MV-4-11 (cell line): ENCODE results near the gene RUSC1.

Experiments used
- DNase-seq: peaks from one replicate; lab custom pipeline; 2025; lab: John Stamatoyannopoulos, UW

Gene RUSC1

DNA sequence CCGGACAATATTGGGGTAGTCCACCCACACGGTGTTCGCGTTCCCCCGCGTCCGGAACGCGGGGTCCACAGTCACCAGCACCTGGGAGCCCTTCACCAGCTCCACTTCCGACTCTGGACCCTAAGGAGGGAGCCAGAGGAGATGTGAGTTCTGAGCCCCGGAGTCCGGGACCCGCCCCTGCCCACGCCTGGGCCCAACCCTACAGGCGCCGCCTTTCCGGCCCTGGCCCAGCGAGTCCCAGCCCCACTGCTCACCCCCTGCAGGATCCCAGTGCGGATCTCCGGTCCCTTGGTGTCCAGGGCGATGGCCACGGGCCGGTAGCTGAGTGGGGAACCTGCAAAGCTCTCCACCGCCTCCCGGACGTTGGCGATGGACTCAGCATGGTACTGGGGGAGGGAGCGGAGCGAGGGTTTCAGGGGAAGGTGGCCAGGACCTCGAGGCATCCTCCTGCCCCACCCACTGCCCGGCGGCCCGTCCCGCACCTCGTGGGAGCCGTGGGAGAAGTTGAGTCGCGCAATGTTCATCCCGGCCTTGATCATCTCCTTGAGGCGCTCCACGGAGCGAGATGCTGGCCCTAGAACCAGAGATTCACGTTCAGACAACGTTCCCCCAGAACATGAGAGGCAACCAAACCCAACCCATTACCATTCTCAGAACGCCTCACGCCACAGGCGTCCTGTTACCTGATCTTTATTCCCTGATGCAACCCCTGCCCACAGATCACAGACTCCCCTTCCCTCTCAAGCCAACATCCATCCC is 25.3 kb upstream of the RUSC1 start:
- DNase-seq: no peak

DNA sequence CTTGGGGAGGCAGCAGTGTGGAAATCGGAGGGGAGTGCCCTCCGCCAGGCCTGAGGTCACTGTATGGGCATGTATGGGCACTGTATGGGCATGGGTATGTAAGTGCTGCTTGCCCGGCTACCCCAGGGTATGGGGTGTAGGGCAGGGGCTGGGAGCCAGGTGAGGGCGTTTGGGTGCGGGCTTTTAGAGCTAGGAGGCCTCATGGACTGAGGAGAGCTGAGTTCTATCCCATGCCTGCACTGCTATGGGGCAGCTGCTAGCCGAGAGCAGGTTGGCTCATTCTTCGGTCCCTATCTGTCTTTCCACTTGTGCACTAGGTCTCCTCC is 24.8 kb upstream of the RUSC1 start:
- DNase-seq: no peak

DNA sequence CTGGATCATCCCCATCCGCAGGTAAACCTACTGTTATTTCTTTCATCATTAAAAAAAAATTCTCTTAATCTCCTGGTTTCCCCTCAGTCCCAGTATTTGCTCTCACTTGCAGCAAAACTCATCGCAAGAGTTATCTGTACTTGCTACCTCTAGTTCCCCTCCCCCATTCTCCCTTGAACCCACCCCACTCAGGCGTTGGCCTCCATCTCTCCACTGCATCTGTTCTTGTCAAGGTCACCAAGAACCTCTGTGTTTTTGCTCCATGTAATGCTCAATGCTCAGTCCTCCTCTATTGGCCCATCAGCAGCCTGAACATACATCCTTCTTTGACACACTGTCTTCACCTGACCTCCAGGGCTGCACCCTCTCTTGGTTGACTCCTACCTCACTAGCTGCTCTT is 24.0 kb upstream of the RUSC1 start:
- no peak for DNase-seq

DNA sequence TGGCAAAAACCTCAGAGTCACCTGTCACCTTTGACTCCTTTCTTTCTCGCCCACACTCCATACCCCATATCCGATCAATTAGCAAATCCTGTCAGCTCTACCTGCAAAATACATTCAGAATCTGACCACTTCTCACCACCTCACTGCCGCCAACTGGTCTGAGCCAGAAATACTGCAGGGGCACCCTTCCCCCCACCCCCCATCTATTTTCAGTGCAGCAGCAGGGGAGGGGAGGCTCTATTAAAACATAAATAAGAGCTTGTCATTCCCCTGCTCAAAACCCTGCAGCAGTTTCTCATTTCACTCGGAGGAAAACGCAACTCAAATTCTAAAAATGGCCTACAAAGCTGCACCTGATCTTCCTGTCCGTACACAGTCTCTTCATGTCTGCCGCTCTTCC is 23.3 kb upstream of the RUSC1 start:
- DNase-seq: no peak

DNA sequence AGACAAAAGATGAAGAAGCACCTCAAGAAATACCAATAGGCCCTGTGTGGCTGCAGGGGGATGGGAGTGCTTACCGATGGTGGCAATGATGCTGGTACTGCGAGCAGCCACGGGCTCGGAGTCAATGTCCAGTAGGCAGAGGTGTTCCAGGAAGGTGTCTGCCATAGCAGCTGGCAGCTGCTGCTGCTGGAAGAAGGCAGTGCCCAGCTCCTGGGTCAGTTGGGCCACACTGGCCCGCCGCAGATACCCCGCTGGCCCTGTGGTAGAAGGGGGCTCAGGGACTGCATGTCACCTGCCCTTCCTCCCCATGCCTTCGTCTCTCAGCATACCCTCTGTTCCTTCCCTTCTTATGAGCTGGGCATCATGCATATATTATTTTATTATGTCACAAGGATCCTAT is 20.7 kb upstream of the RUSC1 start:
- no peak for DNase-seq

DNA sequence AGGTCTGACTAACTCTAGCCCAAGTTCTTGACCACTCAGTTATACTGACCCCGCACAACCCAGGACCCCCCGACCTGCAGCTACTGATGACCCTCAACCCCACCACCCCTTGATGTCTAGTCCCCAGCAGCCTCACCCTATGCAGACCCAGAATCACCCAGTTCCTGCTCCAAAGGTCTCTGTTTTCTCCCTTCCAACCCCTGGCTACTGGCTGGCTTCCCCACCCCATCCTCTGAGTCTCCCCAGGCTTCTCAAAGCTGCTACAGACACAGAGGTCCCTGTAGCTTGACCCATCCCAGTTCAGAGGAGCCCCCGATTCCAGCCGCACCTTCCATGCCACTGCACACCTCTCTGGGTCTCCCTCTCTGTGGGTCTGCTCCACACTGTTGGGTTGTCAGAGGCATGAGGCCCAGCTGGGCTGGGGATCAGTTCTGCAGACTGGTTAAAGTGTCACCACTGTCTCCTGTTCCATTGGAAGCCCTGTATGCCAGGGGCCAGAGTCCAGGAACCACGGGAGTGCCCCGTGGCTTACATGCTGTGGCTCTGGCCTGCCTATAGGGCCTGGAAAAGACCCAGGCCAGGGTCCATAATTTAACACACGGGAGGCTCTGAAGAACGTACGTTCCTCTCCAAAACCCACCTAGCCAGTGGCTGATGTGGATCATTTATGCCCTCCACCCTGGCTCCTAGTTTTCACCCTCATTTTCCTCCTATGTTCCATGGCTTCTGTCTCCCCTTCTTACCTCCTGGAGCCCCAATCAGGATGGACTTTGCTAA is 20.0 kb upstream of the RUSC1 start:
- no peak for DNase-seq

DNA sequence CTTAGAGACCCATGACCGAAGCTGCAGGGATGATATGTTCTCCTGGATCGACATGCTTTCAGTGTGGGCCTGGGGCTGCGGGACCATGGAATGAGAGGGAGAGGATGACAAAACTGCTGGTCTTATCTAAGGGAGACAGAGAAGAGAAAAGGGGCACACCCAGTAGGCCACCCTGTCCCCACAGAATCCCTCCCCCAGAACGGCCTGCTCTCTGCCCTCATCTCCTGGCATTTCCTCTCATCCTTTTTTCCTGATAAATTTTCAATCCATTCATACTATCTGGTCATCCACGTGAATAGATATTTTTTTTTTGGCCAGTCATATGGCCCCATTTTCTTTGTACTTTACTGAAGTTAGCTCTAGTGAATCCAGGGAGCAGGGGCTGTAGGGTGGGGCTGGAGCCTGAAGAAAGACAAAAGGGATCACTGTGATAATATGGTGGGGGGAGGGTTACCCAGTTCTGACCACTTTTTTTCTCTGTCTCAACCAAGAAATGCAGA is 19.3 kb upstream of the RUSC1 start, which contains the start of gene PKLR:
Gene PKLR (minus strand): TSS at position 97 of the 500 bp plus-strand sequence. CDS start 43 bp downstream, at position 54.
- DNase-seq: no peak

DNA sequence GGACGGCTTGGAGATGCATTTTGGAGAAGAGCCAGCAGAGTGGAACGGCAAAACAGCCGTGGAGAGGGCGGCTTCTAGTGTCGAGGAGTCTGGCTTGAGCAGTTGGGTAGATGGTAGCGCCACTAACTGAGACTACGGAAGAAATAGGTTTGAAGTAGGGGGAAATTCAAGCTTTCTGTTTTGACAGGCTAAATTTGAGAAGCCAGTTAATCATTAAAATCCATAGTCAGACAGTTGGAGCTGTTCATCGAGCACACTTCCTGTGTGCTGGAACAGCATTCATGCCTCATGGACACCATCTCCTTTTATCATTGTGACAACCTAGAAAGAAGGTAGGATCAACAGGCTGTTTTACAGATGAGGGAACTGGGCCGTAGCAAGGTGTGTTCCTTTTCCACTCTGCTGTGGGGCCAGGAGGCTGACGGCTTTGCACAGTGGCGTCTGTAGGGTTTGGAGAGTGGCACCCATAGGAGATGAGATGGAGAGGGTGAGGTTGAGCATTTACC is 16.1 kb upstream of the RUSC1 start:
- DNase-seq: no peak

DNA sequence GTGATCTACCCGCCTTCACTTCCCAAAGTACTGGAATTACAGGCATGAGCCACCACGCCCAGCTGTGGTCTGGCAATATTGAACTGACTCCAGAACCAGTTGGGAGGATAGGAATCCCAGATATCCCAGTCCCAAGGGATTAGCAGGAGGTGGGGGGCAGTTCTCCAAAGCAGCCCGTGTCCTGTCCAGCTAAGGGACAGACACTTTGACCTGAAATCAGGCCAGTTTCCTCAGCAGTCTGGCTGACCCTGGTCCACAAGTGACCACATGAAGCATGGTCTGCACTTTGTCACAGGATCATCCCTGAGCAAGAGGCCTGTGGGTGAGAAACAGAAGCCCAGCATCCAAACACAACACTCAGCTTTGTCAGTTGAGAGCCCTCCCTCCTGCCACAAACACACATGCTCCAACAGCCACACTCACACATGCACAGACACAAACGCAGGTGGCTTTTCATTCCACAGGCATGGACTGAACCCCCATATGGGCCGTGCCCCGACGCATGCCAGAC is 14.8 kb upstream of the RUSC1 start:
- DNase-seq: no peak

DNA sequence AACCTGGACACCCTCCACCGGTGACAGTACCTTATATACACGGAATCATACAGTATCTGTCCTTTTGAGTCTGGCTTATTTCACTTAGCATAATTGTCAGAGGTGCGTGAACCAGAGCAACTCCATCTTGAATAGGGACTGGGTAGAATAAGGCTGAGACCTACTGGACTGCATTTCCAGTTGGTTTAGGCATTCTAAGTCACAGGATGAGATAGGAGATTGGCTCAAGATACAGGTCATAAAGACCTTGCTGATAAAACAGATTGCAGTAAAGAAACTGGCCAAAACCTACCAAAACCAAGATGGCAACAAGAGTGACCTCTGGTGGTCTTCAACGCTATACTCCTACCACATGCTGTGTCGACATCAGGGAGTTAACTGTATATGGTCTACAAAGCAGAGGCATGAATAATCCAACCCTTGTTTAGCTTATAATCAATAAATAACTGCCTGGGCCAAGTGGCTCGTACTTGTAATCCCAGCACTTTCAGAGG is 13.4 kb upstream of the RUSC1 start:
- DNase-seq: peak; percentile 69

DNA sequence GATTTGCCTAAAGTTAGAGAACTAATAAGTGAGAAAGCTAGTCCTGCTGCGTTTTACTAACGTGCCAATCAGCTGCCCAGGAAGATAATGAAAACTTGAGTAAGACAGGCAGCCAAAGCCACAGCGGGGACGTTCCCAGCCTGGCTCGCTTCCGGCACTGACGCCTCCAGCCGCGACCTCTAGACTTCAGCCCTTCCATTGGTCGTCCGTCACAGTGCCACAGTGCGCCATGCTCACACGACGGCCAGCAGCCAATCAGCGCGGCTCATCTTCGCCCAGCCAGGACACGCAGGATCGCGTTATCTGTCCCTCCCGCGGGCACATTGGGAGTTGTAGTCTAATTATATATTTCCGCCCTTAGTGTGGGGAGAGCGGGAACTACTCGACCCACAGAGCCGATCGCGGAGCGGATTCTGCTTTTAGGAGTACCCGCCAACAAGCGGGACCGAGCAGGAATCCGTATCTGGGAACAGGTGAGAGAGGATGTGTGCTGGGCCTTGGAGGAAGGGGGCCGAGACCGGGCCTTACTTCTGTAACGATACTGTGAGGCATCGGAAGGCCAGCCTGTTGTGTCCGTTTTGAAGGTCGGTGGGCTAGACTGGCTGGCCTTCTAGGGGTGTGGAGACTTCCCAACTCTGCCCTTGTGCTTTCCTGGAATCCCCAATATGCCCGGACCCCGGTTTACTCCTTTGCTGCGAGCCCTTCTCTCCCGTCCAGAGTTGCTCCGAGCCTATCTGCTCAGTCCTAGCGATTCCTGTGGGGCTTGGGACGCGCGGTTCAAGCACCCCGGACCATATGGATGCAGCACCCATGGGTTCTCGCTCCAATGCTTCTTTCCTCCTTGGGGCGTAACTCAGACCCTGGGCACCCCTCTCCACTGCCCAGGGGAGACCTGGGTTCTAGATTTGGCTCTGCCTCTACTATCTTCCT is 11.9 kb upstream of the RUSC1 start, which contains the start of gene FDPS:
Gene FDPS (plus strand): TSS at position 374 of the 930 bp plus-strand sequence. CDS start 924 bp downstream, outside the sequence.
- peak; percentile 99 for DNase-seq

DNA sequence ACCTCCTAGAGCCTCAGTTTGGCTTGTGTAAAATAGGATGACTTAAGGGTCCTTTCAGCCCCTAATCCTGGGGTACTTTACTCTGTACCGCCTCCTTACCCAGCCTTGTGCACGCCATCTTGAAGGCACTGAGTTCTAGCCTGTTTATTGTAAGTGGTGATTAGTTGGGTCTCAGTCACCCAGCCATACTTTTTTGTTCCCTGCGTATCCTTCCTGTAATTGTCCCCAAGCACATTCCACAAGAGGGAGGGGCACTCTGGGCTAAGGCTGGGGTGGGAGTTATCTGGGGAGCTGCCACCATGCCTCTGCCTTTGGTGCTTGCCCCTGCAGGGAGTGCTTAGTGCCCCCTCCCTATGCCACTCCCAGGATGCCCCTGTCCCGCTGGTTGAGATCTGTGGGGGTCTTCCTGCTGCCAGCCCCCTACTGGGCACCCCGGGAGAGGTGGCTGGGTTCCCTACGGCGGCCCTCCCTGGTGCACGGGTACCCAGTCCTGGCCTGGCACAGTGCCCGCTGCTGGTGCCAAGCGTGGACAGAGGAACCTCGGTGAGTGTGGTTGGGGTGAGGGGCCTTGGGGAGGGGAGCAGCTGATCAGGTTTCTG is 11.2 kb upstream of the RUSC1 start:
- no peak for DNase-seq

DNA sequence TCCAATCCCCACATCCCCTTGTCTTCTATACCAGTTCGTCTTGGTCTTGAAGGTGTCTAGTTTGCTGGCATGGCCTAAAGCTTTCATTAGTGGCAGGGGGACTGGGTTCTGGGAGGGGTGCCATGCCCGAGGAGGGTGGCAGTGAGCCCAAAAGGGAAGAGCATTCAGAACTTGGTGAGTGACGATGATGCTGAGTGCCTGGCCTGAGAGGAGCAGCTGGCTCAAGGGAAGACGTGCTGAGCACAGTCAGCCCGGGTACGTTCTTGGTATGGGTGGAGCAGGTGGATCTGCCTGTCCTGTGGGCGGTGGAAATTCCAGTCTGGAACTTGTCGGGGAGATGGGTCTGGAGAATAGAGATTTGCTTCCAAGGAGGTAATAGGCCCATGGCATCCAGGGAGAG is 7.4 kb upstream of the RUSC1 start:
- DNase-seq: no peak

DNA sequence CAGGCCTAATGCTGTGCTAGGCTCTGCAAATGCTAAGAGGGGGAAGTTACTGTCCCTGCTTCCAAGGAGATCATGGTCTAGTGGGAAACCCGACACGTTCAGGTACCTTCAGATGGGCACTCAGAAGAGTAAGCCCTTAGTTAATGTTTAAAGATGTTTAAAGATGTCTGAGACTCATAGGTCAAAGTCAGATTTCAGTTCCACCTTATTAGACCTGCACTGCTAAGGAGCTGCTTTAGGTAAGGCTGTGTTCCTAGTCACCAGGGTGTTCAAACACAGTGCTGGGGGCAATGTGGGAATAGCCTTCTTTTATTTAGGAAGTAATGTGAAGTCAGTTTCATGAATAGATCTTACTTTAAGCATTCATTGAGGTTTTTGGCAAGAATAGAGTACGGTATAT is 3.8 kb upstream of the RUSC1 start:
- no peak for DNase-seq

DNA sequence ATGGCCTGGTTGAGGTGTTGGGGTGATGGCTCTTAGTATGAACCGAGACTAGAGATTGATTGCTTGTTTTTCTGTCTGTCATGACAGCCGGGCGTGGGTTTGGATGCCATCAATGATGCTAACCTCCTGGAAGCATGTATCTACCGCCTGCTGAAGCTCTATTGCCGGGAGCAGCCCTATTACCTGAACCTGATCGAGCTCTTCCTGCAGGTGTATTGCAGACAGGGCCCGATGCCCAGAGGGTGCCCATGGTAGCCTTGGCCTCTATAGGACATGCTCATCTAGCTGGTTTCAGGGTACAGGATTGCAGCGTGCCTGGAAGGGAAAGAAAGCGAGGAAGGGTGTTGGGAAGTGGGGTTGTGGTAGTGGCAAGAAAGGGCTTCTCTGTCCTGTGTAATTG is 2.6 kb upstream of the RUSC1 start:
- DNase-seq: no peak

DNA sequence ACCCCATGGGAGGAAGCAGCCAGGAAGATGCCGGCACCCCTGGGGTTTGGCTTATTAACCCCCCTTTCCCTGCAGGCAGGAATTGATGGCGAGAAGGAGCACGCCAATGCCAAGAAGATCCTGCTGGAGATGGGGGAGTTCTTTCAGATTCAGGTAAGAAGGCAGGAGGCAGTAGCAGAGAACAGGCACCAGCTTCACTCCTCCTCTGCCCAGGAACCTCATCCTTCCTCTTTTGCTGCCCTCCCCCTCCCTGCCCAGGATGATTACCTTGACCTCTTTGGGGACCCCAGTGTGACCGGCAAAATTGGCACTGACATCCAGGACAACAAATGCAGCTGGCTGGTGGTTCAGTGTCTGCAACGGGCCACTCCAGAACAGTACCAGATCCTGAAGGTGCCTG is 1.2 kb upstream of the RUSC1 start:
- no peak for DNase-seq

DNA sequence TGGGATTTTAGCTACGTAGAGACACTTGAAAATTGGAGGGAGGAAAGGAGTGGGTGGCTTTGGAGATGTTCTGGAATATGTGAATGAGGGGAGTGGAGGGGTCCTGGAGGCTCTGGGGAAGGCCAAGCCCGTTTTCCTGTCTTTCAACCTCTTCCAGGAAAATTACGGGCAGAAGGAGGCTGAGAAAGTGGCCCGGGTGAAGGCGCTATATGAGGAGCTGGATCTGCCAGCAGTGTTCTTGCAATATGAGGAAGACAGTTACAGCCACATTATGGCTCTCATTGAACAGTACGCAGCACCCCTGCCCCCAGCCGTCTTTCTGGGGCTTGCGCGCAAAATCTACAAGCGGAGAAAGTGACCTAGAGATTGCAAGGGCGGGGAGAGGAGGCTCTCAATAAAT is 442 bp upstream of the RUSC1 start:
- peak; percentile 38 for DNase-seq

DNA sequence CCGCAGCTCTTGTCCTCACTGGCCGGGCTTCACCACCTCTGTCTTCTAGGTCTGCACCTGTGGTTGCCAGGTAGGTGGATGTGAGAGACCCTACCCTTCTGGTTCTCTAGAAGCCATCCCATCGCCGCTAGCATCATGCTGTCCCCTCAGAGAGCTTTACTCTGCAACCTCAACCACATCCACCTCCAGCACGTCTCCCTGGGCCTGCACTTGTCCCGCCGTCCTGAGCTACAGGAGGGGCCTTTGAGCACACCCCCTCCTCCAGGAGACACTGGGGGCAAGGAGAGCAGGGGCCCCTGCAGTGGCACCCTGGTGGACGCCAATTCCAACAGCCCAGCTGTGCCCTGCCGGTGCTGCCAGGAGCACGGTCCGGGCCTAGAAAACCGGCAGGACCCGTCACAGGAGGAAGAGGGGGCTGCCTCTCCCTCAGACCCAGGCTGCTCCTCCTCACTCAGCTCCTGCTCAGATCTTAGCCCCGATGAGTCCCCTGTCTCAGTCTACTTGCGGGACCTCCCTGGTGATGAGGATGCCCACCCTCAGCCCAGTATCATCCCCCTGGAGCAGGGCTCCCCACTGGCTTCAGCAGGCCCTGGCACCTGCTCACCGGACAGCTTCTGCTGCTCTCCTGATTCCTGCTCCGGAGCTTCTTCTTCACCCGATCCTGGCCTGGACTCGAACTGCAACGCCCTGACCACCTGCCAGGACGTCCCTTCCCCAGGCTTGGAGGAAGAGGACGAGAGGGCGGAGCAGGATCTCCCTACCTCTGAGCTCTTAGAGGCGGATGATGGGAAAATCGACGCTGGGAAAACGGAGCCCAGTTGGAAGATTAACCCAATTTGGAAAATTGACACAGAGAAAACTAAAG is 1.2 kb downstream of the RUSC1 start:
- no peak for DNase-seq

DNA sequence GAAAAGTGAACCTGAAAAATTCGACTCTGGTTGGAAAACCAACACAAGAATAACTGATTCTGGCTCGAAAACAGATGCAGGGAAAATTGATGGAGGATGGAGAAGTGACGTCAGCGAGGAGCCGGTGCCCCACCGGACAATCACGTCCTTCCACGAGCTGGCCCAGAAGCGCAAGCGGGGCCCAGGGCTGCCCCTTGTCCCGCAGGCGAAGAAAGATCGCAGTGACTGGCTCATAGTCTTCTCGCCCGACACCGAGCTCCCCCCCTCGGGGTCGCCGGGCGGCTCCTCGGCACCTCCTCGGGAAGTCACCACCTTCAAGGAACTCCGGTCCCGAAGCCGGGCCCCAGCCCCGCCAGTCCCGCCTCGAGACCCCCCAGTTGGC is 1.9 kb downstream of the RUSC1 start:
- DNase-seq: no peak
